Measurements from ENCODE around the gene KDM2B.

Gene KDM2B

DNA sequence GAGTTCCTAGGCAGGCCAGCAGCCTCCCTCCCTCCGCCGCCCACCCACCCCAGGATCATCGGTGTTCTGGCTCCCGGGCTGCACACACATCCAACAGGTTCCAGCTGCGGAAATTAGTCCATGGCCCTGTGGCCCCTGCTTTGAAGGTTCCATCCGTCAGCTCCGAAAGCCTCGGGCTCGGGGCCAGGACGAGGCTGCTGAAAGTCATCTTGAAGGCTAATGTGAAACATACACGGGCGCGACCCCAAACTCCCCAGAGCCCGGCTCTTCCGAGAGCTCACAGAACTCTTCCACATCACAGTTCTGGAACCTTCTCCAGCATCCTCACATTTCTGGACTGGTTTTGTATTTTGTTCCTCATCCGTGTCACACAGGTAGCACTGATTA is 19.8 kb downstream of the KDM2B start:
- no peak for DNase-seq (ENCODE audit: low read depth)

GRCh38 chr12:121560392-121561008 is 20.3 kb downstream of the KDM2B start:
- no peak for DNase-seq (ENCODE audit: low read depth)

DNA sequence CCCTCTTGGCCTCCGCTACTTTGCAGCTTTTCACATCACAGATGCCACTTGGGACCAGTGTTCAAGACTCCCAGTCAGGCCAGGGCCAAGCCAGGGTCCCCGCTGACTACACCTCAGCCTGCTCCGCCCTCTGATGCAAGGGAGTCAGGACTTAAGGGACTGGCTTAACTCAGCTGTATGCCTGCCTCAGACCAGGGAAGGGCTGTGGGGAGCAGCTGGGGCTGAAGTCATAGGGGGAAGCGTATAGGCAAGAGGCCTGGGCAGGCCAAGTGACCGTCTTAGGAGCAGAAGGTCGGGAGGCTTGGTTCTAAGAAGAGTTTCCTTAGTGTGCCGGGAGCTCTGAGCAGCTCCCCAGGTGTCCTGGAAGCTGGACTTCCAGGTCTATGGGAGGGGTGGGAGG is 21.9 kb downstream of the KDM2B start:
- no peak for DNase-seq (ENCODE audit: low read depth)

DNA sequence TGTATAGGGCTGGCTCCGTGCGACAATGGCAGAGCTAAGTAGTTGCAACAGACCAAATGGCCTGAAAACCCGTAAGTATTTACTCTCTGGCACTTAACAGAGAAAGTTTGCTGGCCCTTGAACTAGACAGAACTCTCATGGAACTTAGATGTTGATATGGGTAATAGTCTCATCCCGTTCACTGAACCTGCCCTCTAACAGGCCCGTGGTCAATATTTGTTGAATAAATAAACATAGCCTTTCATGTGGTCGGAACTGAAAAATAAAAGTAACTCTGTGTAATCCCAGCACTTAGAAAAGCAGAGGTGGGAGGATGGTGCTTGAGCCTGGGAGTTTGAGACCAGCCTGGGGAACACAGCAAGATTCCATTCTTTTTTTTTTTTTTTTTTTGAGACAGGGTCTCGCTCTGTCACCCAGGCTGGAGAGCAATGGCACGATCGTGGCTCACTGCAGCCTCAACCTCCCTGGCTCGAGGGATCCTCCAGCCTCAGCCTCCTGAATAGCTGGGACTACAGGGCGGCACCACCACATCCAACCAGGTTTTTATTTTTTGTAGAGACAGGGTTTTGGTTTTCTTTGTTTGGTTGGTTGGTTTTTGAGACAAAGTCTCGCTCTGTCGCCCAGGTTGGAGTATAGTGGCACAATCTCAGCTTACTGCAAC is 29.7 kb downstream of the KDM2B start:
- no peak for DNase-seq (ENCODE audit: low read depth)

DNA sequence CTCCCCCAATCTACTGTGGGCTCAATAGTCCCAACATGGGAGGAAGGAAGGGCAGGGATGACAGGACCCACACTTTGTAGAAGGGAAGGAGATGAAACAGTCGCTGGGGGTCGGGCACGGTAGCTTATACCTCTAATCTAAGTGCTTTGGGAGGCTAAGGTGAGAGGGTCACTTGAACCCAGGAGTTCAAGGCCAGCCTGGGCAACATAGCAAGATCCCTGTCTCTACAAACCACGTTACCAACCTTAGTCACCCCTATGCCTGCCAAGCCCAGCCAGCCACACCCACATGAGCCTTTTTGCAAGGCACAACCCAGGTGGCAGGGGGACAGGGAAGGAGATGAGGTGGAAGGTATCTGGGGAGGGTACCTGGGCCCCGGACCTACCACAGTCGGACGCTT is 31.7 kb downstream of the KDM2B start:
- DNase-seq (ENCODE audit: low read depth) = no peak

- DNase-seq (ENCODE audit: low read depth) = no peak
Measured at GRCh38 chr12:121545480-121545879, 35.3 kb downstream of the KDM2B start.

- no peak for DNase-seq (ENCODE audit: low read depth)
Measured at GRCh38 chr12:121543786-121544185, 37.0 kb downstream of the KDM2B start.

DNA sequence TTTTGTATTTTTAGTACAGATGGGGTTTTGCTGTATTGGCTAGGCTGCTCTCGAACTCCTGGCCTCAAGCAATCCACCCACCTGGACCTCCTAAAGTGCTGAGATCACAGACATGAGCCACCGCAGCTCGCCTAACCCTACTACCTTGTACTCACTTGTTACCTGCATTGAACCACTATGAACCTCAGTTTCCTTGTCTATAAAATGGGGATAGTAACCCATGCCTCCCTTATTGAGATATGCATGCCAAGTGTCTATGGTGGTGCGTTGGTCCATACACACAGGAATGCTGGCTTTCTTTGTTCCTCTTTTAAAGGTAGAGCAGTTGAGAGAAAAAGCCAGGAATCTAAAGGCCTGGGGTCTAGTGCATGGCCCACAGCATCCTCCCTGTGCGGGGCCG is 40.9 kb downstream of the KDM2B start:
- no peak for DNase-seq (ENCODE audit: low read depth)

- DNase-seq (ENCODE audit: low read depth) = no peak
Measured at GRCh38 chr12:121538699-121539061, 42.1 kb downstream of the KDM2B start.

- DNase-seq (ENCODE audit: low read depth) = peak; percentile 33
Measured at GRCh38 chr12:121537814-121538698, 42.8 kb downstream of the KDM2B start.

- peak; percentile 26 for DNase-seq (ENCODE audit: low read depth)
Measured at GRCh38 chr12:121536899-121537813, 43.7 kb downstream of the KDM2B start.

GRCh38 chr12:121536054-121536898 is 44.5 kb downstream of the KDM2B start:
- peak; percentile 38 for DNase-seq (ENCODE audit: low read depth)

- no peak for DNase-seq (ENCODE audit: low read depth)
Measured at GRCh38 chr12:121535150-121536053, 45.4 kb downstream of the KDM2B start.

DNA sequence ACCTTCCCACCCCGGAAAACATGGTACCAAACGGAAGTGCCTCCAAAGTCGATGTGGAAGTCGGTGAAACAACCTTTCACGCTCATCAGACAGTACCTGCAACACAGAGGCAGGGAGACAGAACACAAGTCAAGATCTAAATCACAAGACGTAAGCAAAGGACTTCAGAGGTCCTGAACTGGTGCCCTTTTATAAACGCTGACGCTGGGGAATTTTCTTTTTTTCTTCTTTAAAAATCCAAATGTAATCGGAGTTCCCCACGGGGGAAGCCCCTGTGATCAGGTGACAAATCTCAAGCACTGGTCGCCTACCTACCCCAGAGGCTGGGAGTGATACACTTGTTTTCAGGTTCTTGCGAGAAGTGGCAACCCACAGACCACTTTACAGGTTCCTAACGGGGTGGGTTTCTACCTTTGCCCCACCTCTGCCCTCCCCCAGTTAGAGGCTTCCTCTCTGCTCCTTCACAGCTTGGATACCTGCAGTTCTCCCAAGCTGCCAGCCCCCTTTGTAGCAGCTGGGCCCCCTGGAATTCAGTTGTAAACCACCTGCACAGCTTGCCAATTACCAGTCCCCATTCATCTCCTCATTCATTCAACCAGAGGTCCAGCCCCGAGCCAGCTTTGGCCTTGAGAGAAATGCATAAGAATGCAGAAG is 46.2 kb downstream of the KDM2B start:
- peak; percentile 56 for DNase-seq (ENCODE audit: low read depth)

GRCh38 chr12:121533394-121534090 is 47.3 kb downstream of the KDM2B start:
- no peak for DNase-seq (ENCODE audit: low read depth)

DNA sequence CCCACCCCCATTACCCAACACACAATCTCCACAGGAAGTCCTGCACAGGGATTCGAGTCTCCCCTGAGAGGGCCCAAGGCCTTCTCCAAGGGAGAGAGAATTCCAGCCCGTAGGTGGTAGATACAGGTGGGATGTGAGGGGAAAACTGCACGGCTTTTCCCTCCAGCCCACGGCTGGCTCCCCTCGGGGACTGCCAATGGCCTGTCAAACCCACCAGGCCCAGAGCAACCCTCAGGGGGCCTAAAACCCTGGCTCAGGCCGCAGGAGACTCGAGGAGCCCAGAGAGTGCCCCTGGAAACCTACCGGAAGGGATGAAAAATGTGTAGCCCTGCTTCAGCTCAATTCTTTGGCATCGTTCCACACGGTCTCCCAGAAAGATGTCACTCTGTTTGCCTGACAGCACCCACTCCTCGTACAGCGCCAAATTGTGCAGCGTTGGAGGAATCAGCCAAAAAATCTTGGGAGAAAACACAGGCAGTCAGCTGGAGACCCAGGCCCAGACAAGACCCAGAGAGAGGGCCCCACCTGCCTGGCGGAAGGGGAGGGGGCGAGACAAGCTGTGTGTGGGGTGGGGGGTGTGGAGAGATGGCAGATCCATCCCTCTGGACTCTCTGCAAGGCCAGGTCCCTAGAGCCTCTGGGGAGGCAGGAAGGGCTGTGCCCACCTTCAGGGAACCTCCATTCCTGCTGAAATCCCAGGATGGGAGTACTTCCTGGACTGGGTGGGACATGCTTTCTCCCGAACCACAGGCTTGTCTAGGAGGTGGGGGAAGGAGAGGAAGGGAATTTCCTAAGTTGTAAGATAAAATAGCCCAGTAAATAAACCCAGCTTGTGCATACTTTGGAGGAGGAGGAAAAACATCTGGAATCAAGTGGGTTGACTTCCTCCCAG is 48.1 kb downstream of the KDM2B start:
- DNase-seq (ENCODE audit: low read depth) = no peak

DNA sequence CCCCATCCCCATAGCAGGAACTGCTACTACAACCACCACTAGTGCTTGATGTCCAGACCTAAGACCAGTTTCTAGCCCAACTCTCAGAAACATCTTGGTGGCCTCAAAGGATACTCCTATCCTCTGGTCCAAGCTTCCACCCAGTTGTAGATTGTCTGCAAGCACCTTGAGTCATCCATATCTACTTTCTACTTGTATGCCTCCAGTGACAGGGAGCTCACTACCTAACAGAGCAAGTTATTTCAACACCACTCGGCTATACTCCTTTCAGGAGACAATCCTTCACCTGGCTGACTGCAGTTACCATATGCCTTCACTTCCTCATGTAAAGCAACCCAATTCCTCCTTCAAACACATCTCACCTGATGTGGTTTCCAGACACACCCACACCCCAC is 49.5 kb downstream of the KDM2B start:
- DNase-seq (ENCODE audit: low read depth) = no peak
